ENCODE measurements around the gene IDE.
"Not testable (repeated sequence)": the region's sequence is repeated elsewhere in the genome, so short reads cannot be mapped to it uniquely, and the experiment has no call there.

The IDE gene

DNA sequence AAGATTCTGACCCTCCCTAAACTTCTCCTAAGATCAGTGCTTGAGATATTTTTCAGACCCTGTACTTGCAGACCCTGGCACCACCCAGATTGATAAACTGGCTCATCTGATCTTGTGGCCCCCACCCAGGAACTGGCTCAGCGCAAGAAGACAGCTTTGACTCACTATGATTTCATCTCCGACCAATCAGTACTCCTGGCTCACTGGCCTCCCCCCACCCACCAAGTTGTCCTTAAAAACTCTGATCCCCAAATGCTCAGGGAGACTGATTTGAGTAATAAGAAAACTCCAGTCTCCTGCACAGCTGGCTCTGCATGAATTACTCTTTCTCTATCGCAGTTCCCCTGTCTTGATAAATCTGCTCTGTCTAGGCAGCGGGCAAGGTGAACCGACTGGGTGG, 171.7 kb downstream of the IDE start:
- not testable (repeated sequence) for H3K9me3 Mint-ChIP-seq; H3K27ac Mint-ChIP-seq (ENCODE audit: low read depth); H3K4me1 Mint-ChIP-seq; H3K4me3 Mint-ChIP-seq; H3K36me3 Mint-ChIP-seq (ENCODE audit: insufficient read depth); H3K27me3 Mint-ChIP-seq; ATAC-seq (replicated peaks; ENCODE audit: extremely low read depth, poor library complexity, severe bottlenecking); DNase-seq (ENCODE audit: low spot score in 2 of 2)

All from central memory CD8-positive, alpha-beta T cell (primary cell).